ENCODE results near the gene ZRANB3.
"Not testable (repeated sequence)": the region's sequence is repeated elsewhere in the genome, so short reads cannot be mapped to it uniquely, and the experiment has no call there.

ZRANB3 gene

DNA sequence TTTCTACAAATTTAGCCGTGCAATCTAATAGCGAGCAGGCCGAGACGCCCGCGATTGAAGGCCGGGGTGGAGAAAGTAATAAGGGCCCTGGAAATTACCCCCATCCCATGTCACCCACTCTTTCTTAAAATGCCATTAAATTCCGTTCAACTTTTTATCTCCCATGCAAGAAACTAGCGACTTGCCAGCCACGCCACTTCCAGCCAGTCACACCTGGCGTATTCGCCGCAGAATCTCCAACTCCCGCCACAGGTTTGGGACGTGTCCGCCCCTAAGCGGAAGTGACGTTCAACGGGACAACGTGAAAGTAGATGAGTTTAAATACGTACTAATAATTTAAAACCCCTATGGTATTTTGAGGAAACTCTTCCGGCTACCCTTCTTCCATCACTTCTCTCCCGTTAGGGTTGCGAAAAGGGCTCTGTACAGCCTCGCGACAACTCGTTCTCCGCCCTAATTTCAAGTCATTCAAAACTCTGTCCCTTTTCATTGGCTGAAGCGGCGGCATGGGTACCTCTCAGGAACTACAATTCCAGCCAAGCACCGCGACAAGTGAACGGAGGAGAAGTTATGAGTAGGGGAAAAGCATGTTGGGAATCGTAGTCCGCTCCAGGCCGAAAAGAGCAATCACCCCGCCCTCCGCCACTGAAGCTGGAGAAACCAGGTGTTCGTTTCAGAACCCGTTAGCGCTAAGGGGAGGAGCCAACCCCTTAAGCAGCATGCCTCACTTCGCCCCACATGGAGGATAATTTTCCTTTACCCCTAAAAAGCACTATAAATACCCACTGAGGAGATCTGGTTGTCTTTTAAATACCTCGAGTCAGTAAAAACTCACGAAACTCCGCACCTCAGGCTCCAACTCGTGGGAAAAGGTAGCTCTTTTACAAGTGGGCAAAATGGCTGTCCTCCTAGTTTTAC is at the start of gene ZRANB3:
Gene ZRANB3 (minus strand): TSS at position 906 of the 918 bp plus-strand sequence.
- in situ Hi-C loops (cut with MboI; ENCODE audit: low sequenced_read_pairs): no loop called here

- in situ Hi-C loops (cut with MboI; ENCODE audit: low sequenced_read_pairs): no loop called here
Measured at GRCh38 chr2:135573620-135574019, 42.6 kb upstream of the ZRANB3 start.

GRCh38 chr2:135570884-135571283 is 39.9 kb upstream of the ZRANB3 start:
- in situ Hi-C loops (cut with MboI; ENCODE audit: low sequenced_read_pairs): no loop called here

GRCh38 chr2:135563793-135564192 is 32.8 kb upstream of the ZRANB3 start:
- in situ Hi-C loops (cut with MboI; ENCODE audit: low sequenced_read_pairs): no loop called here

- in situ Hi-C loops (cut with MboI; ENCODE audit: low sequenced_read_pairs): no loop called here
Measured at GRCh38 chr2:135561925-135562324, 30.9 kb upstream of the ZRANB3 start.

DNA sequence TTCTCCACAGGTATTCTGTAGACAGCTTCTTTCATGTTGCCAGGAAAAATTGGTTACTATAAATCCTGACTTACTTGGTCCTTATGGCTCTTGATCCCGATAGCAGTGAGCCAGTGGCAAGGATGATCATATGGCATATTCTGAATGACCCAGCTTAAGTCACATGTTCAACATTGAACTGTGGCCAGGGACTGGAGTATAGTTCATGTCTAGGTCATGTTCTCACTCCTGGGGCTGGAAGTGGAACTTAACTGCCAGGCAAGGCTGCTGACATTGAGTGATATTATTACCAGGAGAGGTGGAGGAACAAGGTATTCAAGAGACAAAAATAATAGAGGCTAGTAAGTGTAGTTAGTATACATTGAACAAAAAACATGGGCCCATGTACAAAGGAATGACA is 26.5 kb upstream of the ZRANB3 start:
- in situ Hi-C loops (cut with MboI; ENCODE audit: low sequenced_read_pairs): no loop called here

DNA sequence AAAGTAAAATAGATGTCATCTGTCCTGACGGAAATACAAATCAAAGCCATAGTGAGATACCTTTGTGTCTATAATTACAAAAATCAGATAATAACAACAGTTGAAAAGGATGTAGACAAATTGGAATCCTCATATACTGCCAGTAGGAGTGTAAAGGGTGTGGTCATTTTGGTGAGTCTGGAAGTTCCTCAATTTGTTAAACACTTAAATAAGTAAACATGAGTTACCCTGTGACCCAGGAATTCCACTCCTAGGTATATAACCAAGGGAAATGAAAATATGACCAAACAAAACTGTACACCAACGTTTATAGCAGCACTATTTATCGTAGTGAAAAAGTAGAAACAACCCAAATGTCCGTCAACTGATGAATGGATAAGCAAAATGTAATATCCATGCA is 24.3 kb upstream of the ZRANB3 start:
- in situ Hi-C loops (cut with MboI; ENCODE audit: low sequenced_read_pairs): no loop called here

DNA sequence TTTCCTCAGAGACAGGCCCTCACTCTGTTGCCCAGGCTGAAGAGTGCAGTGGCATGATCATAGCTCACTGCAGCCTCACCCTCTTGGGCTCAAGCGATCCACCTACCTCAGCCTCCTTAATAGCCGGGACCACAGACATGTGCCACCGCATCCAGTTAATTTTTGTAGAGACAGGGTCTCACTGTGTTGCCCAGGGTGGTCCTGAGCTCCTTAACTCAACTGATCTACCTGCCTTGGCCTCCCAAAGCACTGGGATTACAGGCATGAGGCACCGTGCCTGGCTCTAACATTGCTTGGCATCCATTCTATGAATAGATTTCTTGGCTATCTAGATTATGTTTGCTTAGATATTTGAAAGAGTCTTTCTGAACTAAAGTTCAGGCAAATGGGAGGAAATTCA is 21.9 kb upstream of the ZRANB3 start:
- in situ Hi-C loops (cut with MboI; ENCODE audit: low sequenced_read_pairs): no loop called here

DNA sequence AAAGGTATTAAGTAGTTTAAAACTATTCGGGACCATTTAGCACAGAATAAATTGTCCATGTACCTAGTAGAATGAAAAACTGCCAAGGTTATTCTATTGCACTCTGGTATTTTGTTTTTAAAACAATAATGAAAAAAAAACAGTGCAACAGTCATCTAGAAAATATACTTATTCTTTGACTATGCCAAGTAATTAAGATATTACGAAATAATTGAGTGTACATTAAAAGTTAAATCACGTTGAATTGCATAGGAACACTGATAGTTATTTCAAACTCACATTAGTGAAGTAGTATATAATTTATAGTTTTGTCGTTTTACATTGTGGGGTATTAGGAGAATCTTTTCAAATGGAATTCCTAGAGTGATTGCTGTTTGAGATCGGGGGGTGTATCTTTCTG is 20.3 kb upstream of the ZRANB3 start:
- in situ Hi-C loops (cut with MboI; ENCODE audit: low sequenced_read_pairs): no loop called here

GRCh38 chr2:135547311-135547710 is 16.3 kb upstream of the ZRANB3 start:
- in situ Hi-C loops (cut with MboI; ENCODE audit: low sequenced_read_pairs): no loop called here

DNA sequence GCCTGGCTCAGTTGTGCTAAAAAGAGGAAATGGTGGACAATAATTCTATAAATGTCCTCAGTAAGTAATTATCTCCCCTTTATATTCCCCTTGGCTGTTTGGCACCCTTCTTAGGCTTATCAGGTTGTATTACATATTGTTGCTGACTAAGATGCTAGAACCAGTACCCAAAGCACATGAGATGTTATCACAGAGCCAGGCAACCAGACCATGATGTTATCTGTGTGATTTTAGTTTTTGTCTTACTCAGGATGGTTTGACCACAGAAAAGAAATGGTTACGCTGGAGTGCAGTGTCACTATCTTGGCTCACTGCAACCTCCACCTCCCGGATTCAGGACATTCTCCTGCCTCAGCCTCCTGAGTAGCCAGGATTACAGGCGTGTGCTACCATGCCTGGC is 15.4 kb upstream of the ZRANB3 start:
- in situ Hi-C loops (cut with MboI; ENCODE audit: low sequenced_read_pairs): no loop called here

DNA sequence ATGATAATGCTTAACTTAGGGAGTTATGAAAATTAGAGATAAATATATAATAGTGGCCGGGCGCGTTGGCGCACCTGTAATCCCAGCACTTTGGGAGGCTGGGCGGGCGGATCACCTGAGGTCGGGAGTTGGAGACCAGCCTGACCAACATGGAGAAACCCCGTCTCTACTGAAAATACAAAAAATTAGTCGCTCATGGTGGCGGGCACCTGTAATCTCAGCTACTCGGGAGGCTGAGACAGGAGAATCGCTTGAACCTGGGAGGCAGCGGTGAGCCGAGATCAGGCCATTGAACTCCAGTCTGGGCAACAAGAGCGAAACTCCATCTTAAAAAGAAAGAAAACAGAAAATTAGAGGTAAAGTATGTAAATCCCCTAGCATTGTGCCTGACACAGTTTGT is 2.5 kb upstream of the ZRANB3 start:
- in situ Hi-C loops (cut with MboI; ENCODE audit: low sequenced_read_pairs): not testable (repeated sequence)

DNA sequence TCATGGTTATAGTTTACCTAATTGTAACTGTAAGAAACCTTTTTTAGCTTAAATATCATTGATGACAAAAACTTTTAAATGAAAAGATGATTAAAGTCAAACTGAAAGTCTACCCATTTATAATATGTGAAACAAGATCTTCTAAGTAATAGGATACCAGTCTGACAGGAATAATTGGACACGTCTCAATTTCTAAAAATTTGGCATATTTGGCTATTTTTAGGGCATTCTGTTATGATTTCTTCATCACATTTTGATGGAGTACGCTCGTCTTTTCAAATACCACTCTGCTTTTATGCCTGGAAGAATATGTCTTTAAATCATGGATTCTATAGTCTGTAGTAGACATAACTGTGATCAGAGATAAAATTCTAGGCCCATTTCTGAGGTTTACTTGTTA is 1.6 kb upstream of the ZRANB3 start:
- in situ Hi-C loops (cut with MboI; ENCODE audit: low sequenced_read_pairs): no loop called here

DNA sequence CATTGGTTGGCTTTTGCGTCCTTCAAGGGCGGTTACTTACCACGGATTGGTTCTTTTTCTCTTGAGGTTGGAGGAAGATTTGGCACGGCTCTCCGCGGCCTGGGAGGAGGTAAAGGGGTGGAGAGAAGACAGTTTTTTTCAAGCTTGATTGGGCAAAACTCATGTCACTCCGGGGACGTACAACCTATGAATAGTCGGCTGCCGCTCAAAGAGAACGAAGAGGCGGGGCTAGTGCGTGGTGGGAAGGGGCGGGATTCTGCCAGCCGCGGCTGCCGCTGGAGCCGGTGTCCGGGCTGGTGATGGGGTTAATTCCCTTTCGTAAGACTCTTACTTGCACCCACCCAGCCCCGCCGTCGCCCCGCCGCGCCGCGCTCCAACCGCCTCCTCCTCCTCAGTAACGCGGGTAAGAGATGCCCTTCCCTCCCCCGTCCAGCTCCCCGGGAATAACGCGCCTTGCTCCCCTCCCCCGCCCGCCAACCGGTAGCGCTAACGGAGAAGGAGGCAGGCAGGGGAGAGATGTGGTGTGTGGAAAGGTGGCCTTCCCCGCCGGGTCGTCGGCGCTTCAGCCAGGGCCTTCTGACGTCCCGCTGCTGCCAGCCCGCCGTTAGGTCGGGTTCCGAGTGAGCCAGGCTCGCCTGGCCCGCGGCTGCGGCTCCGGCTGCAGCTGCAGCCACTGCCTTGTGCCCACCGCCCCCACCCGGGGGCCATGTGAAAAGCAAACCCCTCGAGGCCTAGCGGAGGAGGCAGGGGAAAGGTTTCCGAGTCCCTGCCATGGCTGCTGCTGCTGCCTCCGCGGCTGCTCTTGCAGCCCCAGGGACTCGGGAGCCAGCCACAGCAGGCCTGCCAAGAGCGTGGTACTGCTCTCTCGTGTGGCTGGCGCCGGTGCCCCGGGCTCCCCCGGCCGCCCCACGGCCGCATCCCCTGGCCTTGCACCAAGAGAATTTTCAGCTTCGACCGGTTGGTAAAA is 496 bp upstream of the ZRANB3 start, which contains the start of gene R3HDM1:
Gene R3HDM1 (plus strand): TSS at position 254 of the 967 bp plus-strand sequence. CDS start 73,362 bp downstream, outside the sequence.
- in situ Hi-C loops (cut with MboI; ENCODE audit: low sequenced_read_pairs): no loop called here

- in situ Hi-C loops (cut with MboI; ENCODE audit: low sequenced_read_pairs): no loop called here
Measured at GRCh38 chr2:135528006-135528405, 3.0 kb downstream of the ZRANB3 start.

DNA sequence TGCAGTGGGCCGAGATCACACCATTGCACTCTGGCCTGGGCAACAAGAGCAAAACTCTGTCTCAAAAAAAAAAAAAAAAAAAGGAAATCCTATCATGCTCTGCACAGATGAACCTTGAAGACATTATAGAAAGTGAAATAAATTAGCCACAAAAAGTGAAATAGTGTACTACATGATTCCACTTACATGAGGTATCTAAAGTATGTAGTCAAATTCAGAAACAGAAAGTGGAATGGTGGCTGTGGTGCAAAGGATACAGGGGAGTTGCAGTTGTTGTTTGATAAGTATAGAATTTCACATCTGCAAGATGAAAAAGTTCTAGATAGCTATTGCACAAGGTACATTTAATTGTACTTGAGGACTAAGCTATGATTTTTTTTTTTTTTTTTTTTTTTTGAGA is 5.2 kb downstream of the ZRANB3 start:
- in situ Hi-C loops (cut with MboI; ENCODE audit: low sequenced_read_pairs): no loop called here

DNA sequence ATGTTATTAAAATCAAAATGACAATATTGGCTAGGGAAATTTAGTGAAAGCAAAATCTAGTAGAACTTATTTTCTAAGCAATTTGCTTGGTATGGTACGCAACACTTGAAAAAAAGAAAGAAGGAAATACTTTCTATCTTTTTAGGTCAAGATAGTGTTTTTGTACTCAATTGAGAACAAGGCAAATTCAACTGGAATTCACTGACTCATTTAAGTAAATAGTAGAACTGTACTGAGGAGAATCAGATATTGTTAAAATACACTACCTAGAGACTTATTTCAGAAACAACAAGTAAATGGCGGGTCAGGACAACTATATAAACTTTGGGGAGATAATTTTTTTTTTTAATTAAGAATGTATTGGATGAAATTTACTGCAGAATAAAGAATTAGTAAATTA is 18.9 kb downstream of the ZRANB3 start:
- in situ Hi-C loops (cut with MboI; ENCODE audit: low sequenced_read_pairs): no loop called here

GRCh38 chr2:135510577-135510976 is 20.4 kb downstream of the ZRANB3 start:
- in situ Hi-C loops (cut with MboI; ENCODE audit: low sequenced_read_pairs): no loop called here

DNA sequence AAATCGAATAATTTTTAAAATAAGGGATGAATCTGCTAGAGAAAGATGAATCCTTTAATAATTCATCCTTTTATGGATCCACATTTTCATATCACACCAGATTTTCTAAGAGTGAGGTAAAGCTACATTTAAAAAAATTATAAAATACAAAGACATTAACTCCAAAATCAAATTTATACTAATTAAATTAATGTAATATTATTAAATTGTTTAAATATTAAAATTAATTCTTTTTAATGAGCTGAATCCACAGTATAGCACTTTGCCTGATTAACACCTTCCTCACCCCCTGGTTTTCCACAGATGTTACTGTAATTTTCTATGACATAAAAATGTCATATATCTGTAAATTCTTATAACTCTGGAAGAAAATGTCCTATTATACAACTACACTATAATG is 26.2 kb downstream of the ZRANB3 start:
- in situ Hi-C loops (cut with MboI; ENCODE audit: low sequenced_read_pairs): no loop called here

DNA sequence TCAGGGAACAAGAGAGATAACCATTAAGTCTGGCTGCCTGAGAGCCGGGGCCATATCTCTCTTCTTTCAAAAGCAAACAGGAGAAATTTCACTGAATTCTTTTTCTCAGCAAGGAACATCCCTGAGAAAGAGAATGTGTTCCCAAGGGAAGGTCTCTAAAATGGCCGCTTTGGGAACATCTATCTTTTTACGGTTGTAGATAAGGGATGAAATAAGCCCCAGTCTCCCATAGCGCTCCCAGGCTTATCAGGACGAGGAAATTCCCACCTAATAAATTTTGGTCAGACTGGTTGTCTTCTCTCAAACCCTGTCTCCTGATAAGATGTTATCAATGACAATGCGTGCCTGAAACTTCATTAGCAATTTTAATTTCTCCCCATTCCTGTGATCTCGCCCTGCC is 32.4 kb downstream of the ZRANB3 start:
- in situ Hi-C loops (cut with MboI; ENCODE audit: low sequenced_read_pairs): not testable (repeated sequence)

GRCh38 chr2:135494917-135495316 is 36.1 kb downstream of the ZRANB3 start:
- in situ Hi-C loops (cut with MboI; ENCODE audit: low sequenced_read_pairs): no loop called here

- in situ Hi-C loops (cut with MboI; ENCODE audit: low sequenced_read_pairs): no loop called here
Measured at GRCh38 chr2:135494503-135494902, 36.5 kb downstream of the ZRANB3 start.
